CD4-positive, alpha-beta T cell treated with Interleukin-21 for 1 hour (primary cell): ENCODE data around the gene FALEC.

Experiments
- DNase-seq: peaks from one replicate; pipeline ENCODE4 v3.0.0-alpha.2; 2020

FALEC gene

GRCh38 chr1:150512846-150513245, 2.7 kb upstream of the FALEC start:
- DNase-seq: no peak

- DNase-seq: no peak
Measured at GRCh38 chr1:150513351-150513791, 2.2 kb upstream of the FALEC start.

- DNase-seq: no peak
Measured at GRCh38 chr1:150514260-150514659, 1.3 kb upstream of the FALEC start.

- DNase-seq: no peak
Measured at GRCh38 chr1:150514913-150515327, 632 bp upstream of the FALEC start.

GRCh38 chr1:150516050-150516591, 569 bp downstream of the FALEC start:
- DNase-seq: no peak

GRCh38 chr1:150516616-150517015, 1.1 kb downstream of the FALEC start:
- DNase-seq: no peak

- no peak for DNase-seq
Measured at GRCh38 chr1:150521196-150521968, 5.8 kb downstream of the FALEC start.

- DNase-seq: no peak
Measured at GRCh38 chr1:150525348-150525747, 9.8 kb downstream of the FALEC start.

- DNase-seq: no peak
Measured at GRCh38 chr1:150528196-150528595, 12.6 kb downstream of the FALEC start.

- no peak for DNase-seq
Measured at GRCh38 chr1:150529017-150529416, 13.5 kb downstream of the FALEC start.

GRCh38 chr1:150530491-150531159, 15.1 kb downstream of the FALEC start:
- no peak for DNase-seq

- no peak for DNase-seq
Measured at GRCh38 chr1:150532860-150533259, 17.3 kb downstream of the FALEC start.

GRCh38 chr1:150534002-150534401, 18.4 kb downstream of the FALEC start:
- DNase-seq: no peak

- no peak for DNase-seq
Measured at GRCh38 chr1:150535511-150536287, 20.1 kb downstream of the FALEC start.

GRCh38 chr1:150536836-150537731, 21.5 kb downstream of the FALEC start:
- no peak for DNase-seq

GRCh38 chr1:150537732-150538684, 22.5 kb downstream of the FALEC start:
- DNase-seq: no peak

GRCh38 chr1:150543500-150544143, 28.1 kb downstream of the FALEC start:
- DNase-seq: no peak

- DNase-seq: no peak
Measured at GRCh38 chr1:150544204-150544603, 28.7 kb downstream of the FALEC start.

GRCh38 chr1:150545486-150546032, 30.0 kb downstream of the FALEC start:
- no peak for DNase-seq

- DNase-seq: no peak
Measured at GRCh38 chr1:150546294-150546937, 30.9 kb downstream of the FALEC start.
